Progenitor cell of endocrine pancreas (in vitro differentiated cells): ENCODE measurements around the gene TBX20. TPM values are rescaled to one million over a fixed set of nuclear protein-coding genes. Genes with fewer than 3 reads are reported as not detected.

Experiments
- DNase-seq: peaks from one replicate; pipeline ENCODE4 v3.0.0; 2021; ENCODE audit warnings: low spot score; ENCODE audit not compliant: unreplicated experiment
- H3K27ac Mint-ChIP-seq: 2 replicates; pipeline ENCODE4 v1.8.0; 2021; ENCODE audit warnings: mild to moderate bottlenecking, moderate library complexity, mixed read lengths
- H3K27me3 Mint-ChIP-seq: 2 replicates; pipeline ENCODE4 v1.8.0; 2021; ENCODE audit warnings: mixed read lengths
- H3K36me3 Mint-ChIP-seq: 2 replicates; pipeline ENCODE4 v1.8.0; 2022; ENCODE audit warnings: mixed read lengths; ENCODE audit not compliant: insufficient read depth
- H3K4me1 Mint-ChIP-seq: 2 replicates; pipeline ENCODE4 v1.8.0; 2021; ENCODE audit warnings: low read depth, mixed read lengths
- H3K4me3 Mint-ChIP-seq: 2 replicates; pipeline ENCODE4 v1.8.0; 2021; ENCODE audit warnings: low read depth, mild to moderate bottlenecking, moderate library complexity, mixed read lengths
- H3K9me3 Mint-ChIP-seq: 2 replicates; pipeline ENCODE4 v1.8.0; 2021; ENCODE audit warnings: low read depth, mixed read lengths
- total RNA-seq: library from RNA; stranded (reverse); gene quantifications from 2 replicates; pipeline ENCODE4 v1.2.1, GENCODE V29; 2021
- TF ChIP-seq, protein P1 (sequence below): fragments of 200-600 bp; sonication (generic); IDR thresholded peaks from one replicate; pipeline ENCODE4 v1.5.0; 2021; ENCODE audit warnings: antibody characterized with exemption, mild to moderate bottlenecking; ENCODE audit not compliant: unreplicated experiment

The TBX20 gene
- total RNA-seq, 1 donor from 2014 or later: not detected

DNA sequence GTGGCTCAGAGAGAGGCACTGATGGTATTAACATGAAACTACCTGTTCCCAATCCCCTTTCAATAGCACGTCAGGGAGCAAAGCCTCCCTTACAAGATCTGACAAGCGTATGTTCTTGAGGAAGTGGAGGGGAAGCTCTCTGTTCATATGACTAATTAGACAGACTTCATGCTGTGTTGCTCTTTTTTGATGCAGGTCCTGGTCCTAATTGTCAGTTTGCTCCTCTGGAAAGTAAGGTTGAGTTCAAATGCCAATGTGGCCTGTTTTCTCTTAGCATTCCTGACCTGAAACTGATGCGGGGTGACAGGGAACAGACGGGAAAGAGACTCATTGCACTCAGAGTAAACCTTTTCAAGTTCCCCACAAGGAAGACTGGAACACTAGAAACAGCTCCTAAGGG lies 27.0 kb upstream of the TBX20 start:
- Mint-ChIP-seq H3K4me1 (peaks cover 7% of the 10 kb centered on the region), H3K27me3 (peaks cover 79% of the 10 kb centered on the region), H3K4me3 (no peak overlapping the region), H3K9me3 (no peaks in the 10 kb centered on the region), H3K27ac (no peak overlapping the region), H3K36me3 (no peaks in the 10 kb centered on the region)
- TF ChIP-seq, protein P1, sequence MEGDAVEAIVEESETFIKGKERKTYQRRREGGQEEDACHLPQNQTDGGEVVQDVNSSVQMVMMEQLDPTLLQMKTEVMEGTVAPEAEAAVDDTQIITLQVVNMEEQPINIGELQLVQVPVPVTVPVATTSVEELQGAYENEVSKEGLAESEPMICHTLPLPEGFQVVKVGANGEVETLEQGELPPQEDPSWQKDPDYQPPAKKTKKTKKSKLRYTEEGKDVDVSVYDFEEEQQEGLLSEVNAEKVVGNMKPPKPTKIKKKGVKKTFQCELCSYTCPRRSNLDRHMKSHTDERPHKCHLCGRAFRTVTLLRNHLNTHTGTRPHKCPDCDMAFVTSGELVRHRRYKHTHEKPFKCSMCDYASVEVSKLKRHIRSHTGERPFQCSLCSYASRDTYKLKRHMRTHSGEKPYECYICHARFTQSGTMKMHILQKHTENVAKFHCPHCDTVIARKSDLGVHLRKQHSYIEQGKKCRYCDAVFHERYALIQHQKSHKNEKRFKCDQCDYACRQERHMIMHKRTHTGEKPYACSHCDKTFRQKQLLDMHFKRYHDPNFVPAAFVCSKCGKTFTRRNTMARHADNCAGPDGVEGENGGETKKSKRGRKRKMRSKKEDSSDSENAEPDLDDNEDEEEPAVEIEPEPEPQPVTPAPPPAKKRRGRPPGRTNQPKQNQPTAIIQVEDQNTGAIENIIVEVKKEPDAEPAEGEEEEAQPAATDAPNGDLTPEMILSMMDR: no peak
- DNase-seq: no peak

DNA sequence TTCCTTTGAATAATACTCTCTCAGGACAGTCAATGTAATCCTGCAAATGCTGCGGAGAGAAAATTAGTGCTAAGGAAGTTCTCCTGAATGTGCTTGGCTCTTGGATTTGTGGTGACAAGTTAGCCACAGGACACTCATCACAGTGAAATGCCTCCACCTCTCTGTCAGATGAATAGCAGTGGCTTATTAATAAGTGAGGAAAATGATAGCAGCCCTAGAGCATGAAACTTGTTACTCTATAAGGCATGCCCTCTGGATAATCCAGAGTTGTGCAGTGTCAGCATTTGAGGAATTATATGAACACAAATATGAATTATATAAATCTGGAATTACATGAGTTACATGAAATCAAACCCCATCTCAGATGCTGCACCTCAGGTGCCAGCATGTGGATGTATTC lies 23.5 kb upstream of the TBX20 start:
- no peak overlapping the region for H3K4me3 Mint-ChIP-seq
- no peaks in the 10 kb centered on the region for H3K36me3 Mint-ChIP-seq
- TF ChIP-seq, protein P1: no peak
- no peaks in the 10 kb centered on the region for H3K4me1 Mint-ChIP-seq
- peaks cover 85% of the 10 kb centered on the region for H3K27me3 Mint-ChIP-seq
- no peak overlapping the region for H3K27ac Mint-ChIP-seq
- no peaks in the 10 kb centered on the region for H3K9me3 Mint-ChIP-seq
- DNase-seq: no peak

DNA sequence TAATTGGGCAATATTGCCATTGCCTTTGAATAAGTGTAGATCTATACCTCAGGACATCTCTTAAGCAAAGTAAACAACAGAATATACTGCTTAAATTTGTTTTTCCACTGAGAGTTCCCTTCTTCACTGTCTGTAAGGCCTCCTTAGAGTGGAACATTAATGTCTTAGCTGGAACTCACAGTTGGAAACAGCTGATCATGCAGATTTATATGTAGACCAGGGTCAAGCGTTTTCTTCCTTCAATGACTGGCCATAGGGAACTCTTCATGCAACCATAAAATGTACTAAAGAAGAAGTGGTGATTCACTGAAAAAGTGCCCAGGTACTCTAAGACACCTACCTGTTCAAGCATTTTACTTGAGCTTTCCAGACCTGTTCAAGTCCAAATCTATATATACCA lies 18.3 kb upstream of the TBX20 start:
- Mint-ChIP-seq H3K27me3 (peaks cover 61% of the 10 kb centered on the region), H3K36me3 (no peaks in the 10 kb centered on the region), H3K9me3 (no peaks in the 10 kb centered on the region), H3K4me3 (no peak overlapping the region), H3K27ac (no peak overlapping the region), H3K4me1 (no peaks in the 10 kb centered on the region)
- DNase-seq: no peak
- TF ChIP-seq, protein P1: no peak

DNA sequence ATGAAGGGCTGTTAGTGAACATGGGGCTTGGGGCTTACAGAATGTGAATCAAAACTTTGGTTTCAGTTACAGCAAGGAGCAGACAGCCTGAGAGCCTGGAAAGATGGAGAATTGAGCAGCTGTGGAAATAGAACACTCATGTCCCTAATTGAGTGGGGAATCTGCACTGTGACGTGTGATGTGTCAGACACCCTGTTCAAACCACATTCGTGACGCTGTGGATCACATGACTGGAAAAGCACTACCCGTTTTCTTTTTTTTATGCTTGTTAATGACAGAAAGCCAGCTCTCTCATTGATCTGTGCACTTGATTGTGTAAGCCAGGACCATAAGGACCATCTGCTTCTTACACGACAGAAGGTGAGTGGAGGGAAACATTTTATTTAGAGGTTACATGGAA lies 15.1 kb upstream of the TBX20 start:
- Mint-ChIP-seq H3K27me3 (peaks cover 58% of the 10 kb centered on the region), H3K36me3 (no peaks in the 10 kb centered on the region), H3K27ac (no peak overlapping the region), H3K9me3 (no peaks in the 10 kb centered on the region), H3K4me1 (no peaks in the 10 kb centered on the region), H3K4me3 (no peak overlapping the region)
- no peak for DNase-seq
- TF ChIP-seq, protein P1: no peak

DNA sequence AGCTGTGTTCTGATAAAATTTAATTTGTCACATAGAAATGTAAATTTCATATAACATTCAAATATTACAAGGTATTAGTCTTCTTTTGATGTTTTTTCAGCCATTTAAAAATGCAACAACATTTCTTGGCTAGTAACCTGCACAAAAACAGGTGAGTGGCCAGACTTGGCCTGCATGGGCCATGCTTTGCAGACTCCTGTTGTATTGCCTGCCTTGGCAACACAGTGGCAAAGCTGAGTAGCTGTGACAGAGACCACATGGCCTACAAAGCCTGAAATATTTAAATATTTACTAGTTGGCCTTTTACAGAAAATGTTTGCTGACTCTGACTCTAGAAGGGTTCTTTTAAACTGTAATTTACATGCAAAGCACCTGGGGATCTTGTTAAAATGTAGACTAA lies 13.5 kb upstream of the TBX20 start:
- no peaks in the 10 kb centered on the region for H3K9me3 Mint-ChIP-seq

More for the DNA sequence above, 13.5 kb upstream of the TBX20 start:
- H3K27me3 Mint-ChIP-seq: peaks cover 58% of the 10 kb centered on the region
- no peaks in the 10 kb centered on the region for H3K36me3 Mint-ChIP-seq
- TF ChIP-seq, protein P1: no peak
- no peak for DNase-seq
- no peaks in the 10 kb centered on the region for H3K4me1 Mint-ChIP-seq
- no peak overlapping the region for H3K4me3 Mint-ChIP-seq
- no peak overlapping the region for H3K27ac Mint-ChIP-seq
